HAP-1 (cell line): ENCODE measurements around the gene ERC2.
A peak's percentile ranks its signal among the peaks of the same experiment; 100 is the strongest.

Experiments used
- DNase-seq, 2 experiments: peaks; one replicate each; pipeline ENCODE4 v3.0.0-alpha.2; 2016 to 2020; ENCODE audit warnings: low spot score in 2 of 2
- H3K27me3 ChIP-seq: fragments of 250-450 bp; sonication (Bioruptor Pico); 2 replicates; pipeline ENCODE4 v1.5.1; 2020; ENCODE audit warnings: low read depth, mild to moderate bottlenecking, moderate library complexity
- H3K36me3 ChIP-seq: fragments of 250-450 bp; sonication (Bioruptor Pico); replicated peaks from 2 replicates; pipeline ENCODE4 v1.5.1; 2020; ENCODE audit warnings: mild to moderate bottlenecking
- H3K4me1 ChIP-seq: fragments of 250-450 bp; sonication (Bioruptor Pico); 2 replicates; pipeline ENCODE4 v1.5.1; 2020; ENCODE audit warnings: mild to moderate bottlenecking
- H3K4me3 ChIP-seq: fragments of 250-450 bp; sonication (Bioruptor Pico); 2 replicates; pipeline ENCODE4 v1.5.1; 2020; ENCODE audit warnings: mild to moderate bottlenecking, moderate library complexity
- H3K9me3 ChIP-seq: fragments of 250-450 bp; sonication (Bioruptor Pico); 2 replicates; pipeline ENCODE4 v1.5.1; 2020; ENCODE audit warnings: mild to moderate bottlenecking, moderate library complexity
- in situ Hi-C: fragments of 300-500 bp; cut with MboI; formaldehyde crosslinking; loops from 3 replicates; pipeline ENCODE4 v1.14.3; 2020; ENCODE audit warnings: low sequenced_read_pairs, inconsistent platforms, mixed read lengths

ERC2 gene

GRCh38 chr3:55639143-55639542, 829.1 kb downstream of the ERC2 start:
- H3K36me3 ChIP-seq = no peaks in the 10 kb centered on the region
- H3K4me1 ChIP-seq = no peaks in the 10 kb centered on the region
- no peaks in the 10 kb centered on the region for H3K9me3 ChIP-seq
- no peaks in the 10 kb centered on the region for H3K27me3 ChIP-seq
- in situ Hi-C loops = no loop called here
- H3K4me3 ChIP-seq = no peak overlapping the region
- no peak for DNase-seq

GRCh38 chr3:55637906-55638638, 830.2 kb downstream of the ERC2 start:
- no peak for DNase-seq
- Histone ChIP-seq H3K36me3 (no peaks in the 10 kb centered on the region), H3K4me1 (no peaks in the 10 kb centered on the region), H3K9me3 (no peaks in the 10 kb centered on the region), H3K4me3 (no peak overlapping the region), H3K27me3 (no peaks in the 10 kb centered on the region)
- in situ Hi-C loops = no loop called here

- in situ Hi-C loops = no loop called here
- Histone ChIP-seq H3K4me1 (no peaks in the 10 kb centered on the region), H3K27me3 (no peaks in the 10 kb centered on the region), H3K36me3 (no peaks in the 10 kb centered on the region), H3K9me3 (no peaks in the 10 kb centered on the region), H3K4me3 (no peak overlapping the region)
- no peak for DNase-seq
These were observed 831.7 kb downstream of the ERC2 start for GRCh38 chr3:55636300-55637195.

- Histone ChIP-seq H3K27me3 (no peaks in the 10 kb centered on the region), H3K36me3 (no peaks in the 10 kb centered on the region), H3K4me3 (no peak overlapping the region), H3K4me1 (no peaks in the 10 kb centered on the region), H3K9me3 (no peaks in the 10 kb centered on the region)
- in situ Hi-C loops = no loop called here
- DNase-seq = no peak
These were observed 833.9 kb downstream of the ERC2 start for GRCh38 chr3:55634345-55634744.

- Histone ChIP-seq H3K4me3 (no peak overlapping the region), H3K36me3 (no peaks in the 10 kb centered on the region), H3K4me1 (no peaks in the 10 kb centered on the region), H3K27me3 (no peaks in the 10 kb centered on the region), H3K9me3 (no peaks in the 10 kb centered on the region)
- in situ Hi-C loops = no loop called here
- no peak for DNase-seq
These were observed 834.9 kb downstream of the ERC2 start for GRCh38 chr3:55633333-55633732.

- Histone ChIP-seq H3K9me3 (no peaks in the 10 kb centered on the region), H3K4me3 (no peak overlapping the region), H3K36me3 (no peaks in the 10 kb centered on the region), H3K4me1 (peaks cover under 1% of the 10 kb centered on the region), H3K27me3 (no peaks in the 10 kb centered on the region)
- DNase-seq = no peak
- in situ Hi-C loops = no loop called here
These were observed 836.4 kb downstream of the ERC2 start for GRCh38 chr3:55631766-55632331.

- H3K36me3 ChIP-seq = no peaks in the 10 kb centered on the region
- H3K9me3 ChIP-seq = no peaks in the 10 kb centered on the region
- no peak for DNase-seq
- no peak overlapping the region for H3K4me3 ChIP-seq
- no peaks in the 10 kb centered on the region for H3K27me3 ChIP-seq
- in situ Hi-C loops = no loop called here
- peaks cover 10% of the 10 kb centered on the region for H3K4me1 ChIP-seq
These were observed 837.4 kb downstream of the ERC2 start for GRCh38 chr3:55630921-55631299.

- DNase-seq = no peak
- Histone ChIP-seq H3K4me3 (no peak overlapping the region), H3K27me3 (no peaks in the 10 kb centered on the region), H3K4me1 (peaks cover 14% of the 10 kb centered on the region), H3K36me3 (no peaks in the 10 kb centered on the region), H3K9me3 (no peaks in the 10 kb centered on the region)
- in situ Hi-C loops = no loop called here
These were observed 837.9 kb downstream of the ERC2 start for GRCh38 chr3:55630280-55630920.

GRCh38 chr3:55629432-55629831, 838.8 kb downstream of the ERC2 start:
- H3K27me3 ChIP-seq = no peaks in the 10 kb centered on the region
- in situ Hi-C loops = no loop called here
- no peaks in the 10 kb centered on the region for H3K9me3 ChIP-seq
- H3K4me1 ChIP-seq = peaks cover 14% of the 10 kb centered on the region
- DNase-seq = no peak
- no peaks in the 10 kb centered on the region for H3K36me3 ChIP-seq
- no peak overlapping the region for H3K4me3 ChIP-seq

- Histone ChIP-seq H3K36me3 (no peaks in the 10 kb centered on the region), H3K27me3 (no peaks in the 10 kb centered on the region), H3K4me1 (peaks cover 14% of the 10 kb centered on the region), H3K4me3 (no peak overlapping the region), H3K9me3 (no peaks in the 10 kb centered on the region)
- DNase-seq = peak in 1 of 2 experiments; percentile 70
- in situ Hi-C loops = no loop called here
These were observed 842.0 kb downstream of the ERC2 start for GRCh38 chr3:55626279-55626665.

GRCh38 chr3:55624238-55624637, 844.0 kb downstream of the ERC2 start:
- Histone ChIP-seq H3K36me3 (no peaks in the 10 kb centered on the region), H3K27me3 (no peaks in the 10 kb centered on the region), H3K4me1 (peaks cover 14% of the 10 kb centered on the region), H3K4me3 (no peak overlapping the region), H3K9me3 (no peaks in the 10 kb centered on the region)
- DNase-seq = no peak
- in situ Hi-C loops = no loop called here

- in situ Hi-C loops = no loop called here
- no peak for DNase-seq
- H3K9me3 ChIP-seq = no peaks in the 10 kb centered on the region
- H3K27me3 ChIP-seq = no peaks in the 10 kb centered on the region
- peaks cover 14% of the 10 kb centered on the region for H3K4me1 ChIP-seq
- no peaks in the 10 kb centered on the region for H3K36me3 ChIP-seq
- no peak overlapping the region for H3K4me3 ChIP-seq
These were observed 844.5 kb downstream of the ERC2 start for GRCh38 chr3:55623786-55624185.

GRCh38 chr3:55622733-55623132, 845.5 kb downstream of the ERC2 start:
- Histone ChIP-seq H3K9me3 (no peaks in the 10 kb centered on the region), H3K27me3 (no peaks in the 10 kb centered on the region), H3K4me1 (peaks cover 14% of the 10 kb centered on the region), H3K4me3 (no peak overlapping the region), H3K36me3 (no peaks in the 10 kb centered on the region)
- no peak for DNase-seq
- in situ Hi-C loops = no loop called here

GRCh38 chr3:55622116-55622515, 846.2 kb downstream of the ERC2 start:
- H3K4me3 ChIP-seq = no peak overlapping the region
- no peaks in the 10 kb centered on the region for H3K27me3 ChIP-seq
- in situ Hi-C loops = no loop called here
- no peak for DNase-seq
- H3K4me1 ChIP-seq = peaks cover 14% of the 10 kb centered on the region
- H3K36me3 ChIP-seq = no peaks in the 10 kb centered on the region
- H3K9me3 ChIP-seq = no peaks in the 10 kb centered on the region
